Stimulated activated CD4-positive, alpha-beta T cell treated with anti-CD3 and anti-CD28 coated beads, Interleukin-4, amount 100 ng/mL, for 48 hours (primary cell): ENCODE measurements around the gene CMTR1.
"Not testable (repeated sequence)": the region's sequence is repeated elsewhere in the genome, so short reads cannot be mapped to it uniquely, and the experiment has no call there.

Source experiments
- DNase-seq, 2 donors: peaks; one replicate each; pipeline ENCODE4 v3.0.0-alpha.2; 2020; ENCODE audit warnings: low read depth in 2 of 2

The CMTR1 gene

DNA sequence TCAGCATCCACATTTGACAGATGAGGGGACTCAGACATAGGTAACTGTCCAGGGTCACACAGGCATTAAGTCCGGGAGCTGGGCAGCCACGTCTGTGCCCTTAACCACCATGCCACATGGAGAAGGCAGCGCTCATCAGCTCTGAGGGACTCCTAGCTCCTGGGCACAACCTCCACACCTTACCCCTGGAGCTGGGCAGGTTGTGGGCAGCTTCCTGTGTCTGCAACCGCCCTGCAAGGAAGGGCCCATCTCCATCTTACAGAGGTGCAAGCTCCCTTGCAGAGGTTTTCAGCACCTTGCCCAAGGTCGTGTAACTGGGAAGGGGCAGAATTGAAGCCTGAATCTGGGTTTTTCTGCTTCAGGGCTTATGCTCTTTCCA lies 58.8 kb downstream of the CMTR1 start:
- no peak for DNase-seq

DNA sequence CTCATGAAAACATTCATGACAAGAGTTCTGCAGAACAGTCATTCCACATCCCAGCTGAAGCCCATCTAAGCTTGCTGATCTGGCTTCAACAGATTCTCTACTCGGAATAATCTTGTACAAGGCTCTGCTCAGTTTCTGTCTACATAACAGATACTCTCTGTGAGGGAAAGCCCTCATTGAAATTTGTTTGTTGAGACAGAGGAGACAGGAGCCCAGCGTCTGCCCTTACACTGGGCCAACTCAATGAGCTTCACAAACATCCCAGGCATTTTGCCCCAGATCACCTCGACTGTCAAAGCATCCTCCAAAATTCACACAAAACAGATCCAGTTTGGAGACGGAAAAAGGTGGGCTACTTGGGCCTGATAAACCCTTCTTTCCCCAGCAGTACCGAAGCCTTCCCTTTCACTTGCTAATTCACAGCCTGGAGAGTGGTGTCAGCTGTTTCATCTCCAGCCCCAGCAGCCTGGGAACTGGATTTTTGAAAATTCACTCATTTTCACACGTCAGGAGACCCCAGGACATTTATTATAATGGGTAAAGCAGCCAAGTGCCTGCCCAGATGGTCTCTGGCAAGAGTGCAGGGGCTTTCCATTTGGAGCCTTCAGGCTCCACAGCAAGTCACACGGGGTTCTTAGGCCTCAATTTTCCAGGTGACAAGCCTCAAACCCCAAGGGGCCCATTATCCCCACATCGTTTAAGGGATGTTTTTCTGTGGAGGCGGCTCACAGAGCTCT lies 59.4 kb downstream of the CMTR1 start:
- DNase-seq = no peak

- no peak for DNase-seq
These were observed 60.1 kb downstream of the CMTR1 start for GRCh38 chr6:37492991-37493660.

DNA sequence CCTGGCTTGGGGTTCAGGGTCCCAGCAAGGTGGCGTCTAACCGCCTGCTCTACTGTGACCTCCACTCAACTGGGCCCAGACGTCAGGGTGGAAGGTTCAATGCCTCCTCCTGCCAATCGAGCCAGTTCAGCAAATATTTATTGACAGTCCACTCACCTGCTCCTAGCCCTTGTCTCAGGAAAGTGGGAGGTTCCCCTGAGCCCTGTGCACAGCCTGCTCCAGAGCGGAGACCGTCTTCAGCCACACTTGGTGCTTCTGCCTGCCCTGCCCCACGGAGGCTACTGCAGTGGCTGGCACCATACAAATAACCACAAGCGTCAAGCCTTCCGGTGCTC lies 60.6 kb downstream of the CMTR1 start:
- no peak for DNase-seq

DNA sequence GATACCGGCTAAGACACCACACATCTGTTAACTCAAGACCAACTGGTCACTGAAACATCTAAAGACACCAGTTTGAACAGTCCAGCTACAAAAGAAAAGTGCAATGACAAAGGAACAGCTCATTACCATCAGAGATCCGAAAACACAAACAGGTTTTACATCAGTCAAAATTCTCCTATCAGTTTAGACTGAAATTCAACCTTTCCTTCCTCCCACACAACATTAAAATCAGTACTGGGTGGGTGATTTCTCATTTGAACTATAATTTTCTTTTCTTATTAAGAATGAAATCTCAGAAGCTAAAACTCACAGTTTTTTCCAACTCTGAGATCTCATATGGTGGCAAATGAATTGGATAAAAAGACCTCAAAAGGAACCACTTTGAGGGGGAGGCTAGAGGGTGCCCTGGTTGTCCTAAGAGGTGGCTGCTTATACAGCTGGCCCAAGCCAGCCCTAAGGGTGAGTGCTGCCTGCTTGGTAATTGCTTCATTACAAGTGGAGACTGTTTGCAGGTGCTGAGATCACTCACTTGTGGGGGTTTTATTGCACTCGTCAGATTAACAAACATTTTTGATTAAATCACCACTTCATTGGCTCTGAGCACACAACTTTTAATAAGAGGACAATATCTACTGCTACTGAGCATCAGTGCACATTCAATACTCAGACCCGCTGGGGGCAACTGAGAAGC lies 62.4 kb downstream of the CMTR1 start:
- peak in 1 of 2 donors; percentile 38 for DNase-seq

GRCh38 chr6:37496951-37497885 lies 64.2 kb downstream of the CMTR1 start:
- no peak for DNase-seq

- peak; percentile 94 to 98 for DNase-seq
These were observed 66.6 kb downstream of the CMTR1 start, which contains the start of gene CCDC167 for GRCh38 chr6:37499433-37500293. CCDC167 (minus strand) TSS chr6:37499893; CDS start chr6:37499863, 30 bp downstream.

- DNase-seq = no peak
These were observed 67.2 kb downstream of the CMTR1 start for GRCh38 chr6:37500294-37500608.

DNA sequence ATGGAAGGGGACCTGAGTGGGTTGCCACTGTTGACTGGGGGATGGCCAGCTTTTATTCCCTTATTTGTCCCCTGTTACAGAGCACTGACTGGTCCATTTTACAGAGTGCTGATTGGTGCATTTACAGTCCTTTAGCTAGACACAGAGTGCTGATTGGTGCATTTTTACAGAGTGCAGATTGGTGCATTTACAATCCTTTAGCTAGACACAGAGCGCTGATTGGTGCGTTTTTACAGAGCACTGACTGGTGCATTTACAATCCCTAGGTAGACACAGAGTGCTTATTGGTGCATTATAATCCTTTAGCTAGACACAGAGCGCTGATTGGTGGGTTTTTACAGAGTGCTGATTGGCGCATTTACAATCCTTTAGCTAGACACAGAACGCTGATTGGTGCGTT lies 67.9 kb downstream of the CMTR1 start:
- not testable (repeated sequence) for DNase-seq

DNA sequence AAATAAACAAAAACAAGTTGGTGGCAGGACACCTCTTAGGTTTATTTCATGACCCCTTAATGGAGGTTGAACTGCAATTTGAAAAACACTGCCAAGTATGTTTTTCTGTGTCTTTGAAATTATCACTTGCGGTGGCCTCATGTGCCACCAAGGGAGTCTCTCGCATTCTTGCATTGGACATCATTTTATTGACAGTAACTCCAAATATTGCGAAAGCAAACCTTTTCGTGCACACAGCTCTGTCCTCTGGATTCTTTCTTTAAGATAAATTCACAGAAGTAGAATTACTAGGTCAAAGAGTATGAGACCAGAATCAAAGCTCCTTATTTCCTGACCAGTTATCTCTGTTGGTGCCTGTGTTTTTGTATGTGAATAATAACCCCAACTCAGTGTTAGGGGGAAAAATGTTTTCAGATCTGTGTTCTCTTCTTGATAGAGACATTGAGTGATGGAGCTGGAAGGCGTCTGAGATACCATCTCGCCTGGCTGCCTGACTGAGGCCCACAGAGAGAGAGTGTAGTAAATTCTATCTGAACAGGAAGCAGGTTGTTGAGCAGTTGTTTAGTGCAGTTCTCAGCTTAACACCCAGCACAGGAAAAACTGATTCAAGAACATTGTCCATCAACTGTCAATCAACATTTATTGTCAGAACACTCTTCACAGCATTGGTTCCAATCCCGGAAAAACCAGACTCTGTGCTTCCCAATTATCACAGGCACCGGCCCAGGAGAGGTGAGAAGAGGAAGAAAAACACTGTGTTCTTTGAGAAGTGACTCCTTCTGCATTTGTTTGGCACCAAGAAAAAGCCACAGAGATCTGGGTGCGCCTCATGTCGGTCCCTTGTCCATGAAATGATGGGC lies 68.8 kb downstream of the CMTR1 start:
- no peak for DNase-seq

DNA sequence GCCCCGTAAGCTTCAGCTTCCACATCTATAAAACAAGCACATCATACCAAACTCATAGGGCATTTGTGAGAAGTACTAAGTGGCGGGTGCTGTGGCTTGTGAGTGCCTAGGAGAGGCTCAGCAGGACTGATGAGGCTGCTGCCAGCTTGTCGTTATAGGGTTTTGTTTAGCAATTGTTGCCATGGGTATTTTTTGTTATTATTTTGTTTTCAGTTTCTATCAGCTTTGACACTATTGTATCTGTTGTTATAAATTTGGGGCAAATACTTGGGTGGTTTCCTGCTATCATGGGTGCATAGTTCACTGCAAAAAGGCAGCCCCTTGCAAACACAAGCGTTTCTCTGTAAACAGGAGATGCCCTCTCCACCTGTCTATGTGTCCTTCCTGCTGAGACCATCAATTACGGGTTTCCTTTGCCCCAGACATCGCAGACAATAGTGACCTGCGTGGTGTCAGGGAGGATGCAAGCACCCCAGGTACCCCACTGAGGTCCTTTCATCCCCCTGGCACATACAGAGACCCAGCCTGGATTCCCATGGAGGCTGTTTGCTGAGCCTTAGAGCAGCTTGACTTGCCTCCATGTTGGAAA lies 69.8 kb downstream of the CMTR1 start:
- no peak for DNase-seq

DNA sequence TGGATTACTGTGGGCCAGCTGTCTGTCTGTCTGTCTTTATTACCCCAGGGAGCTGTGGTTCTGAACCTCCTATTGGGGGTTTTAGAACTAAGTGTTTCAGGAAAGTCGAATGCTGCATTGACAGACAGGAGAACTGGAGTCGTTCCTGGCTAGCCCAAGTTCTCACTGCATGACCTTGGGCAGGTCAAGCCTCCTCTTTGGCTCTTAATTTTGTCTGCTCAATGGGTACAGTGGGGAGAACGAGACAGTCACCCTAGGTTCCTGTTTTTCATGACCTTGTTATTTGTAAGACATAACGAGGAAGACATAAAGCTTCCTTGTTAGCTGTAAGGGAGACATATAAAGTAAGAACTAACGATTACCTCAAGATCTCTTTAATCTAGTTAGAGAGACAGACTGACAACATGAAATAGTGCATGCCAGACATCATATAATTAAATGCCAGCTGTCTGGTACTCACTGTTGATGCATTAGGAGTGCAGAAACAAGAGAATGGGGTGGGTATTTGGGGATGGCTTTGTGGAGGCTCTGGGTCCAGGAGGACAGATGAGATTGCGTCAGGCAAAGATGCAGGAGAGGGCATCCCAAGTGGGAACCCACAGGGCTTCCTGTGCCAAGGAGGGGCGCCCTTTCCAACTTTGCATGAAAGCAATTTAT lies 70.4 kb downstream of the CMTR1 start:
- DNase-seq = no peak

DNA sequence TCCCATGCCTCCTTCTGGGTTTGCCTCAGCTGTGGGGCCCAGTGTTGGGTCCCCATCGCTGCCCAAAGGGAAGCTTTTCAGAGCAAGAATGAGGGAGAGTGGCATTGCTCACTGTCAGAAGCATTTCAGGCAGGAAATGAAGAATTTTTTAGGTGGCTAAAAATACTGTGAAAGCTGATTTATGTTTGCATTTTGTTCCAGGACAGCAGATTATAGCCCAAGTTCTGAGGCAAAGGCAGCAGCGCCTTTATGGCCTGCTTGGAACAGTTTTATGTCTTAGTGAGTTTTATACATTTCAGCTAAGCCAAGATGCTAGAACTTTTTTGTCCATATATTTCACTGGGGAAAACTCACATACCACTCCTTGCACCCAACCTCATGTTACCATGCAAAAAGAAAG lies 71.0 kb downstream of the CMTR1 start:
- no peak for DNase-seq

GRCh38 chr6:37506479-37506878 lies 73.5 kb downstream of the CMTR1 start:
- no peak for DNase-seq

DNA sequence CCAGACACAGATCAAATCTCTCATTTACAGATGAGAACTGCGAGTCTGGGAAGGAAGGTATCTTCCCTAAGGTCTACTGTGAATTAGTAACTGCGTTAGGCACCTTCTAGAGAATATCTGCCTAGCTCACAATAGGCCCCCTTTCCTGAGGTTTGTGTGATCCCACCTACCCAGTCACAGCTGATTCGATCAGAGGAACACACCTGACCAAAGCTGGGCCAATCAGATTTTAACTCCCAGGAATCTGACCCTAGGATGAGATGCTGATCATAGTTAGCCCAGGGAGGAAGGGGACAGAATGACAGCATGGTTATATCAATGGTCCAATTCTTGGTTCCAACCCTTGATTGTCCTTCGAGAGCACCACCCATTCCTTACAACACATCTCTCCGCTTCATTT lies 74.1 kb downstream of the CMTR1 start:
- DNase-seq = no peak

- no peak for DNase-seq
These were observed 74.8 kb downstream of the CMTR1 start for GRCh38 chr6:37507690-37508421.

DNA sequence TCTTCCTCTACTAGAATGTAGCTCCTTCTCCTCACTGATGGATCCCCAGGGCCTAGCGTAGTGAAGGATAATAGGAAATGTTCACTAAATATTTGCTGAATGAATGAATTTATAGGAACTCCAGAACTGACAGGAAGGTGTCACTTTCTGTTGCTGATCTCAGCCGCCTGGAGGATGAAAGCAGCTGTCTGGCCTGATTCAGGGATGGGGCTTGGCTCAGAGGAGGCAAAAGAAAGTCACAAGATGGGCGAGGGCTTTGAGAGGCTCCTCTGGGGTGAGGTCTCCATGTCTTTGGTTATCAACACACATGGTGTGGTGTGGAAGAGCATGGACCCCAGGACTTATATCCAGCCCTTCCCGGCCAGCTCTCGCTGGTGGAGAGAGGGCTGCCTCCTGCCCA lies 78.2 kb downstream of the CMTR1 start:
- no peak for DNase-seq

DNA sequence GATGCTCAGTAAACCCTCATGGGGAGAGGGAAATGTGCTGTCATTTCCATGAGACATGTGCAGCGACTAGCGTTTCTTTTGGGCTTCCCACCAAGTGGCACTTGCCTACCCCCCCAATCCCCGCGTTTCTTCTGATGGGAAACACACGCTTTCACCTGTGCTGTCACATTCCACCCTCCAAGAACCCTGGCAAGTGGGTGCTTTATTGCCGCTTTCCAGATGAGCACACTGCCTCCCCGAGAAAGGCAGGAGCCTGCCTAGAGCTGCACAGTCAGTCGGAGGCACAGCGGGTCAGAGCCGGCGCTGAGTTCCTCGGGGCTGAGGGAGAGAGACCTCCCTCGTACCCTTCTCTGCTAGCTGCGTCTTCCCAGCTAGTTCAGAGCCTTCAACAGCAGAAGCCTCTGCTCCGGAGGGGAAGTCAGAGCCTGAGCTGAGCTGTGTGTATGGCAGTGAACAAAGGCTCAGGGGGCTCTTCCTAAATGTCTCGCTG lies 78.9 kb downstream of the CMTR1 start:
- DNase-seq = no peak
